ENCODE results near the gene EVL. TPM values are rescaled to one million over a fixed set of nuclear protein-coding genes. Genes with fewer than 3 reads are reported as not detected.
A peak's percentile ranks its signal among the peaks of the same experiment; 100 is the strongest.

EVL gene
- total RNA-seq, 4 donors from 2014 or later = 22.8 to 86.4 (median 45.2) TPM

DNA sequence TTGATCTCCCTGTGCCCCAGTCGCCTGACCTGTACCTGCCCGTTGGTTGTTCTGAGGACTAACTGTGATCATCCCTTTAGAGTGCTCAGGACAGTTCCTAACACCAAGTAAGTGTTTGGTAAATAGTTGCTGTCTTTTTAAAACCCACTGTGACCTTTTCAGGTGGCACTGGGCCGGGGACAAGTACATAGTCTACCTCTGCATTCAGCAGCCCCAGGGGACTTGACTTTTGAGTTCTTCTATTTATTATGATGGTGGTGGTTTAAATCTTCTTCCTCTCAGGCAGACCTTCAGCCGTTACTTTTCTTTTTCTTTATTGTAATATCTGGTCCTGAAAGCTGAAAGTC lies 38.8 kb downstream of the EVL start:
- WGBS, 2 donors (ENCODE audit: low coverage in 1 of 2) = 56 to 79% methylated on average over 2 to 4 of the region's 4 CpGs
- H3K27ac ChIP-seq = peak overlapping the region; percentile 41 to 71 (median 48)
- H3K4me1 ChIP-seq = peaks cover 15 to 57% (median 29%) of the 10 kb centered on the region in 4 donors
- no peaks in the 10 kb centered on the region for H3K36me3 ChIP-seq
- in situ Hi-C loops (cut with MboI; ENCODE audit: low pct_ligation_motif_present in 1 of 4, low pct_unique_long_range_greater_than_20kb in 1 of 4, low sequenced_read_pairs in 3 of 4) (loop anchor here in 3 of 4 donors (10.0 to 25.0 kb wide), 2 partner anchors 117 to 119 kb away; no protein-coding TSS in a partner anchor), intact Hi-C loops (cut with DNase I; ENCODE audit: low total_unique reads) (no loop called here)
- no peak overlapping the region for H3K4me3 ChIP-seq
- no peaks in the 10 kb centered on the region for H3K27me3 ChIP-seq
- no peaks in the 10 kb centered on the region for H3K9me3 ChIP-seq
- no peak for DNase-seq
- no peak for TF ChIP-seq POLR2A (IDR thresholded peaks at IDR 0.05)
- no peak for TF ChIP-seq POLR2AphosphoS5 (IDR thresholded peaks at IDR 0.05)
- no peak for TF ChIP-seq EP300 (IDR thresholded peaks at IDR 0.05; ENCODE audit: low read depth)
- TF ChIP-seq, protein P1, sequence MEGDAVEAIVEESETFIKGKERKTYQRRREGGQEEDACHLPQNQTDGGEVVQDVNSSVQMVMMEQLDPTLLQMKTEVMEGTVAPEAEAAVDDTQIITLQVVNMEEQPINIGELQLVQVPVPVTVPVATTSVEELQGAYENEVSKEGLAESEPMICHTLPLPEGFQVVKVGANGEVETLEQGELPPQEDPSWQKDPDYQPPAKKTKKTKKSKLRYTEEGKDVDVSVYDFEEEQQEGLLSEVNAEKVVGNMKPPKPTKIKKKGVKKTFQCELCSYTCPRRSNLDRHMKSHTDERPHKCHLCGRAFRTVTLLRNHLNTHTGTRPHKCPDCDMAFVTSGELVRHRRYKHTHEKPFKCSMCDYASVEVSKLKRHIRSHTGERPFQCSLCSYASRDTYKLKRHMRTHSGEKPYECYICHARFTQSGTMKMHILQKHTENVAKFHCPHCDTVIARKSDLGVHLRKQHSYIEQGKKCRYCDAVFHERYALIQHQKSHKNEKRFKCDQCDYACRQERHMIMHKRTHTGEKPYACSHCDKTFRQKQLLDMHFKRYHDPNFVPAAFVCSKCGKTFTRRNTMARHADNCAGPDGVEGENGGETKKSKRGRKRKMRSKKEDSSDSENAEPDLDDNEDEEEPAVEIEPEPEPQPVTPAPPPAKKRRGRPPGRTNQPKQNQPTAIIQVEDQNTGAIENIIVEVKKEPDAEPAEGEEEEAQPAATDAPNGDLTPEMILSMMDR (IDR thresholded peaks at IDR 0.05) = no peak

DNA sequence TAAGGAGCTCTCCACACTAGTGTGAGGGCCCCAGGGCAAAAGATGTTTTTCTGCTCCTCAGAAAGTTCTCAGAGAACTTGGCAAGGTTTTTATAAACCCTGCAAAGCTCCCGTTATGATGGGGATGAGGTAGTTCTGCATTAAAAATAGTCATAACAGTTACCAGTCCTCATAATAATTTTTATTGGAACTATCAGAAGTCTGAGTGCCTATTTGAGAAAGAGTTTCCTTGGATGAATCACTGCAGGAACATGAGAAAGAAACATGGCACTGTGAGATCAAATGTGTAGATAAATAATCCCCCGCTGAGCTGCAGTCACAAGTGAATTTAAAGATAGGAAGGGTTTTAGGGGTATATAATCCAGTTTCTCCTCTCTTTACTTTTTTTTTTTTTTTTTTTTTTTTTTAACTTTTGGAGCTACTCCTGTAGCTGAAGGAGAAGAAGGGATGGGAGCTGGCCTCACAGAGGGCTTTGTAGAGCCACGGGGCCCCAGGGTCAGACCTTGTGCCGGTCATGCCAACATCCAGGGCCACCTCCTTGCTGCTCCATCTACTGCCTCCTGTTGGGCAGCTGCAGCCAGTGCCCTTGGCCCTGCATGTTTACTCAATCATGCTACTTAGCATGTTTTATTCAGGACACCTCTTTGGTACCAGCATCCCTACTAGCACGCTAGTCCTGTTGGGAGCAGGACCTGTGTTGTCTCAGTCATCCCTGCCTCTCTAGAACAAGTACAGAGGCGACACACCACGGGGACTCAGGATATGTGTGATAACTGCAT lies 39.5 kb downstream of the EVL start:
- in situ Hi-C loops (cut with MboI; ENCODE audit: low pct_ligation_motif_present in 1 of 4, low pct_unique_long_range_greater_than_20kb in 1 of 4, low sequenced_read_pairs in 3 of 4) = loop anchor here in 3 of 4 donors (10.0 to 25.0 kb wide), 2 partner anchors 117 to 120 kb away; no protein-coding TSS in a partner anchor
- peaks cover 15 to 57% (median 29%) of the 10 kb centered on the region in 4 donors for H3K4me1 ChIP-seq
- 60 to 74% methylated on average over 2 to 7 of the region's 7 CpGs for WGBS, 2 donors (ENCODE audit: low coverage in 1 of 2)
- H3K4me3 ChIP-seq = no peak overlapping the region
- H3K9me3 ChIP-seq = no peaks in the 10 kb centered on the region
- DNase-seq = no peak
- peak overlapping the region; percentile 41 to 71 (median 48) for H3K27ac ChIP-seq
- TF ChIP-seq EP300 (IDR thresholded peaks at IDR 0.05; ENCODE audit: low read depth) (no peak), POLR2A (IDR thresholded peaks at IDR 0.05) (no peak), POLR2AphosphoS5 (IDR thresholded peaks at IDR 0.05) (no peak)
- TF ChIP-seq, protein P1 (IDR thresholded peaks at IDR 0.05) = no peak
- intact Hi-C loops (cut with DNase I; ENCODE audit: low total_unique reads) = loop anchor here (5.0 kb wide), 2 partner anchors 52 to 117 kb away; no protein-coding TSS in a partner anchor
- H3K27me3 ChIP-seq = no peaks in the 10 kb centered on the region
- no peaks in the 10 kb centered on the region for H3K36me3 ChIP-seq

DNA sequence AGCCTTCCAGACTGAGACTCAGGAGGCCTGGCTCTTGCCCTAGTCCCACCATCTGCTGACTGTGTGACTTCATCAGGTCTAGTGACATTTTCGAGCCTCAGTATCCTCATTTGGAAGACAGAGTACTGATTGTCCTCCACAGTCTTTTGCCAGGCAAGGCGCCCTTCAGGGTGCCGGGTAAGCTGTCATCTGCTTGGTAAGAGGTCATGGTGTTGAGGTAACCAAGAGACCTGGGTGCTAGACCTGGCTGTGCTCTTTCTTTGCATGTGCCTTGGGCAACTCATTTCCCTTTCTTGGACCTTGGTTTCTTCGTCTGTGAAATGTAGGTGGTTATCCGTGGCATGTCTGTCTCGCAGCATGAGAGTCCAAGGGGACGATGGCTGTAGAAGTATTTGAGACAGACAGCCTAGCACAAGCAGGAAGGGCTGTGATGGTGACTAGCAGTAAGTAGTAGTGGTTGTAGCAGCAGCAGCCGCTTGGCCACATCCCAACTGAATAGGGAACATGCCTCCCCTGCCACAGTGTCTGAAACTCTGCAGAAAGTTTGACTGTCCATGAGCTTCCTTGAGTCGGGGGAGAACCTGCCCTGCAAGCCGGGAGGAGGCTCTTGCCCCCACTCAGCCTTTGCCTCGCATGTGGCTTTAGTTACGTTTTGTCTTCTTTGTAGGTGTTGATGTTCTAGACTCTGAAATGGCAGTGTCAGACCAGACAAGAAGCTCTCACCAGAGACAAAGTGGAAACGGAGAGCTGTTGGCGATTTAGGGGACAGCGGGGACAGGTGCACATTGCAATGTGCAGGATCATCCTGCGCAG lies 40.3 kb downstream of the EVL start:
- no peak for DNase-seq
- Histone ChIP-seq H3K9me3 (no peaks in the 10 kb centered on the region), H3K27ac (peak overlapping the region in 2 of 4 donors; percentile 45 to 71), H3K27me3 (no peaks in the 10 kb centered on the region), H3K4me3 (no peak overlapping the region), H3K36me3 (no peaks in the 10 kb centered on the region), H3K4me1 (peaks cover 15 to 57% (median 29%) of the 10 kb centered on the region in 4 donors)
- TF ChIP-seq, protein P1 (IDR thresholded peaks at IDR 0.05) = no peak
- TF ChIP-seq POLR2AphosphoS5 (IDR thresholded peaks at IDR 0.05) = no peak
- no peak for TF ChIP-seq EP300 (IDR thresholded peaks at IDR 0.05; ENCODE audit: low read depth)
- no peak for TF ChIP-seq POLR2A (IDR thresholded peaks at IDR 0.05)
- WGBS, 2 donors (ENCODE audit: low coverage in 1 of 2) = 79 to 100% methylated on average over 7 to 16 of the region's 16 CpGs
- in situ Hi-C loops (cut with MboI; ENCODE audit: low pct_ligation_motif_present in 1 of 4, low pct_unique_long_range_greater_than_20kb in 1 of 4, low sequenced_read_pairs in 3 of 4) = loop anchor here in 3 of 4 donors (10.0 to 25.0 kb wide), 2 partner anchors 118 to 121 kb away; no protein-coding TSS in a partner anchor
- intact Hi-C loops (cut with DNase I; ENCODE audit: low total_unique reads) = loop anchor here (5.0 kb wide), 2 partner anchors 53 to 118 kb away; no protein-coding TSS in a partner anchor
